NCI-H2196 treated with DMSO at 0.1 percent for 48 hours (cell line): ENCODE data around the gene HOXC4.
A peak's percentile ranks its signal among the peaks of the same experiment; 100 is the strongest.

Experiments used
- DNase-seq: peaks from one replicate; lab custom pipeline; 2025; ENCODE audit not compliant: unreplicated experiment; lab: John Stamatoyannopoulos, UW

HOXC4 gene

DNA sequence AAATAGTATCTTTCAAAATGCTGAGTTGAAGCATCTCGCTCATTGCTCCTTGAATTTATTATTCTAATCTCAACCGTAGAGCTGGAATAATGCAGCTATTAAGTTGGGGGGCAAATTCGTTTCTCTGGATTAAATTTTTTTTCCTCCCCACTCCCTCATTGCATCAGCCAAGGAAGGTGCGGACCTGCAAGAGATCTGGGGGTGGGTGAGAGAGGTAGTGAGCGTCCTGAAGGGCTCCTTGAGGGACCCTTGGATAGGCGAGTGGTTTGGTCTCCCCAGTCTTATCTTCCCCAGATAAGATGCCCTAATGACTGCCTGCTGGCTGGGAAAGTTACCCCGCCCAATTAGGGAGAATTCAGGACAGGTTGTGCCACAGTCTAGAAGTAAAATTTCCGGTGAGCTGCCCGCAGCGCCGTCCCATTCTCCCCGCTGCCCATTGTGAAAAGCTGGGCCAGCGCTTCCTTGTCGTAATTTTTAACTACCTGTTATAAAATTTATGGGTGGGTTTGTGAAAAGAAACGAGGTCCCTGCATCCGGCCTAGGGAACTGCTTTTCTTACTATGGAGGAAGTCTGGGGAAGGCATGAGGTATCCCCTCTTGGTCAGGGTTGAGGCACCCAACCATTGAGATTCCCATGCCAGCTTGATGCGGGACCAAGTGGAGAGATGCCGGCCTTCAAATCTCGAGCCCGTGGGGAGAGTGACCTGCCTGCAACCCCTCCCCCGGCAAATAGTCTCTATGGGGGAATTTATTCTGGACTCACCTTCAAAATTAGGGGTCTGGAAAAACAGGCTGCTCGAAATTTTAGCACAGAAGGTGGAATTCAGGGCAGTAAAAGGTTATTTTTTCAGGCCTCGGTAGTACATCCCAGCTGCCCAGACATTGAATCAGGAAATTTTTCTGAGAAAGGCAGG, 38.4 kb upstream of the HOXC4 start:
- no peak for DNase-seq

DNA sequence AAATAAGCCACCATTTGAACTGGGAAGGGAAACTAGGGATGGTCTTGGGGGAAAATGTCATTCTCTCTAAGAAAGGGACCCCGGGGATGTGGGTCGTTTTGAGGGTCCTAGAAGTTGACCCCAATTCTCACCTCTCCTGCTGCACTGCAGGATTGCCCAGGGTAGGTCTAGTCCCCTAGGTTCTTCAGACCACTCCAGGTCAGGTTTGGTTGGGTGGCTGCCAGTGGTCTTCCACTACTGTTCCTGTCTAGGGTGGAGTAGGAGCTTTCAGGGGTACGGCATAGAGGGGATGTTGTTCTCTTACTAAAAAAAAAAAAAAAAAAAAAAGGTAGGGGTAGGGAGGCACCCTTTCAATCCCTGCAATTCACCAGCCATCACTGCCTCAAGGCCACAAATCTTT, 37.6 kb upstream of the HOXC4 start:
- no peak for DNase-seq

DNA sequence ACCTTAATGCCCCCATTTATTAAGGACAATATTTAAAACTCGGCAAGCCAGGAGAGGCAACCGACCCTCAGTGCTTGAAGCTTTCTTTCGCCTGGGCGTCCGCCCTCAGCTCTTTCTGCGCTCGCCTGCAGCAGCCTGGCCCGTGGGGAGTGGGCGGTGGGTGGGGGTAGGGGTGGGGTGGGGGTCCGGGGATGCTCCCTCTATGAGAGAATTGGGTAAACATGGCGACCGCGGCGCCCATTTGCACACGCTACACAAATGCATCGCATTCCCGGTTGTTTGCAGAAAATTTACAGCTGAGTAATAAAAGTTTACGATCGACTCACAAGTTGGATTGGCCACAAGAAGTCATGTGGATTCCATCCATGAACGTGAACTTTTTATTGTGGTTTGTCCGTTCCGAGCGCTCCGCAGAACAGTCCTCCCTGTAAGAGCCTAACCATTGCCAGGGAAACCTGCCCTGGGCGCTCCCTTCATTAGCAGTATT, 37.1 kb upstream of the HOXC4 start:
- peak; percentile 39 for DNase-seq

DNA sequence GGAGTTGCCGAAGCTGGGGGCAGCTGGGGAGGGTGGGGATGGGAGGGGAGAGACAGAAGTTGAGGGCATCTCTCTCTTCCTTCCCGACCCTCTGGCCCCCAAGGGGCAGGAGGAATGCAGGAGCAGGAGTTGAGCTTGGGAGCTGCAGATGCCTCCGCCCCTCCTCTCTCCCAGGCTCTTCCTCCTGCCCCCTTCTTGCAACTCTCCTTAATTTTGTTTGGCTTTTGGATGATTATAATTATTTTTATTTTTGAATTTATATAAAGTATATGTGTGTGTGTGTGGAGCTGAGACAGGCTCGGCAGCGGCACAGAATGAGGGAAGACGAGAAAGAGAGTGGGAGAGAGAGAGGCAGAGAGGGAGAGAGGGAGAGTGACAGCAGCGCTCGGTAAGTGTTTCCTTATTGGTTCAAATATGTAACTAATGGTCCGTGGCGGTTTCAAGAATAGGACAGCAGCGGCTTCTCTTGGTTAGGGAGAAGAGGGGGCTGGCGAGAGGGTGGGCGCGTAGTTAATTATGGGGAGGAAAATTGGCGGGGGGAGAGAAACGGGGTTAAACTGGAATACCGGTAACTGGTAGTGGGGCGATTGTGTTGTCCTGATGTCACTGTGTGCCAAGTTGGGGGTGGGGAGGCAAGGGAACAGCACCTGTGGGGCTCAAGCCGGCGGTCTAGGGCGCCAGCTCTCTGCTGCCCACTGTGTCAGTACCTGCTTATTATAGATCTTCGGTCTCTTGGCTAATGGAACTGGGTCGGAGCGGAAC, 36.4 kb upstream of the HOXC4 start:
- DNase-seq: peak; percentile 81

DNA sequence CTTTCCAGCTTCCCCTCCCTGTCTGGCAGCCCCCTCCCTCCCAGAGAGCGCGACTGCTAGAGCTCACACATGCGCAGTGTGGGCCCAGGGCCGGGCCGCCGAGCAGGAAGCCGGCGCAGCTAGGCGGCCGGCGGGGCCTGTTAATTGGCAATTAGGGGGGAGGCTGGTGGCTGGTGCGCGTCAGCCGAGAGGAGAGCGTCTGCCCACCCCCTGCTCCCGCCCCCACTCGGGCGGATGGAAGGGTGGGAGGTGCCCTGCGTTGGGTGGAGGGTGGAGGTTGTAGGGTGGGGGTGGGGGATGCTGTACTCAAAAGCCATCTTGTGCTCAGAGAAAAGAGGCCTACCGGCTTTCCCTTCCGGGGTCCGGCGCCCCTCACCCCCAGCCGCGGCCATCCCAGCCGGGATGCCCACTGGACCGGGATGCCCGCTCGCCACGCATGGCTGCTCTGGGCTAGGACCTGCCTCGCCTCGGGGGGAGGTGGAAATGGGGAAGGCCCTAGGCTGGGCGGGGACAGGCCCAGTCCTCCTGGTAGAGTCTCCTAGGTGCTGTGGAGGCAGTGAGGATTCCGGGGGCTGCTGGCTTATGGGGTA, 35.7 kb upstream of the HOXC4 start:
- DNase-seq: peak; percentile 96

DNA sequence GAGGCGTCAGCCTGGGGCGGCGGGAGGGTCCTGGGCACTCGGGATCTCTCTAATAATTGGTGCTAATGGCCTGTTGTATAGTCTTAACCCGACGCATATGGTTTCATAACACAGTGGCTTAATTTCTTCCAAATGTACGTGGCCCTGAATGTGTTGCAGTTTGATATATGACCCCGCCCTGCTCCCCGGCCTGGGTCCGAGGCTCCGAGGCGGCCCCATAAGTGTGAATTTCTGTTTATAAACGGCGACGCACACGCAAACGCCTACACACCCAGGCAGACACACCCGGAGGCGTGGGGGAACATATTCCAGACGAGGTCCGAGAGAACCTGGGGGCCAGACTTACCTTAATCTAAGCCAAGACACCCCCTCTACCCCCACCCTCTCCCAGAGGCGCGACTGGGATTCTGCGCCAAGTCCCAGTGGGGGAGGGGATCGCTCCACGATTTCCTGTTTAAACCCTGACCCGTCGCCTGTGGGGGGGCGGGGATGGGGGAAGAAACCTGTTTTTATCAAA, 35.1 kb upstream of the HOXC4 start:
- DNase-seq: no peak

DNA sequence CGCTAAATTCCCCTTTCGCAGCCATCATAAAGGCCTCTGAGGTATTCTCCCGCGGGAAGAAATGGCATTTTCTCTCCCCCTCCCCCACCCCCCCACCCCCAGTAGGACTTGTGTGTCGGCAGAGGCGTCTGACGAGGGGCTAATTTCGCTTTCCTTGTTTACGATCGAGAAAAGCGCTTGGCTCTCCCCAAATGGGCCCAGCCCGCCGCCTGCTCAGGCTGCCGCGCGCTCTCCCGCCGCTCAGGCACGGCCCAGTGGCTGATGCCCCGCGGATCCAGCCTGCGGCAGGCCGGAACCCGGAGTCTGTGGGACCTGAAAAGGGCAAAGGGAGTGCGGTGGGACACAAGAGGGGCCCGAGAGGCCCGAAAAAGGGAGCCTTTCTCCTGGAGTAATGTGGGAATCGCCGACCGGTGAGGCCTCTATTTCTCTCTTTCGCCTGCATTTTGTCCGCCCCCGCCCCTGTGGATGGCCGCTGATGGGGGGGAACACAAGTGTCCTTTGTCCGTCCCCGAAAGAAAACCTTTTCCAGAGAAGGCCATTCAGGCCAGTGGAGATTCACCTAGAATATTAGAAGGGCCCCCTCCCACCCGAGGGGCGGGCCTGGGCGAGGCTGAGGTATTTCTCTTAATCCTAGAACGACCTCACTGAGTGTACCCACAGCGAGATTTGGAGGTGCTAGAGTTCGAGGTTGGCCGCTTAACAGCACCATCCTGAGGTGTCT, 34.4 kb upstream of the HOXC4 start:
- no peak for DNase-seq

DNA sequence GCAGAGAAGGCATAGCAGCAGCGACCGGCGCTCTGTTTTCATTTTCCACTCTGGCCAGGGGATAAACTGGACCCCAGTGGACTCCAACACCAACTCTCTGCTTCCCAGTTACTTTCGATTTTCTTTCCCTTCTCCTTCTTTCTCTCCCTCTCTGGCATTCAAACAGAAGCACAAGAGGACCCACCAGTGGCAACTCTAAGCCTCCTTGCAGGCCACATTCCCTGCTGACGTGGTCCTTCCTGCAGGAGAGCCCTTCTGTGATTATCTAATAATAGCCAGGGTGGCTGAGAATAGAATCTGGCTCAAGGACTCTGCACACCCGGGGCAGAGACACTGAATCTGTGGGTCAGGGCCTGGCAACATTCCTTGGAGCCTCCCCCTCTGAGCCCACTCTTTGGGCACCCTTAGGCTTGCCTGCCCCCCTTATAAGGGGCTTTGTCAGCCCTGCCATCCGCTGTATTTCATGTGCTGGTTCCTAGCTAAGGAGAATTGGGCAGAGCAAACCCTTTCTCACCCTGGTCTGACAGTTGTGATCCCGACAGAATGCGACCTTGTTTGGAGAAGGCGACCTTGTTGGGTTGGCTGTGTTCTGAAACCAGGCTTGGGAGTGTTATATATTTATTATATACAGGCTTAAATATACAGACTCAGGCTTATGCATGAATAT, 33.6 kb upstream of the HOXC4 start:
- no peak for DNase-seq

DNA sequence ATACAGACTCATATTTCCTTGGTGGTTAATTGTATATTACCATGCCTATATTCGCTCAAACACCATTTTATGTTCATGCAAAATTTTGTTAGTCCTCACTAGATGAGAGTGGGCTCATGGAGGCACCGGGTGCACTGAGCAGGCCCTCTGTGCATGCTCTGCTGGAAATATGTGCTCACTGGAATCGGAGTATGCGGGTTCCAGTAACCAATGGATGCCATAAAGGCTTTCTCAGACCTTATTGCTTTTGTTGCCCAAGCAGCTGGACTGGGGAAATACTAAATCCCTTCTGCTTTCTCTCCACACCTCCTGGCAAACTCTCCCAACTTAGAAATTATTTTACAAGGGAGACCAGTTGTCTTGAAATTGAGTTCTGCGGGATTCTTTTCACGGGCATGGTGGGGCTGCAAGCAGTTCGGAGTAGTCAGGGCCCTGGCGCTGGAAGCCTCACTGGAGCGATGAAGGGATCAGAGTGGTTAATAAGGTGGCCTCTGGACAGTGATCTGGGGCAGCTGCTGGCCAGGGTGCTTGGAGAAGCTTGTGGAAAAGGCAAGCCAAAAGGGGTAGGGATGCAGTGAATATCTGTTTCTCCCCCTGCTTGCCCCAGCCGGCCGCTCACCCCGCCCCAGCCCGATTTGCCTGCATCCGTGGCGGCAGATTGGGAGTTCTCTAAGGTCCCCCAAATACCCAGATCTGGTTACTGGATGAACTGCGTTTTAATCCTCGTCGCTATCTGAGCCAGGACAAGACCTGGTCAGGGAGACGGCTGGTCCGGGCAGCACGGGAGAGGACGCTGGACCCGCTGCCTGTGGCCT, 32.8 kb upstream of the HOXC4 start:
- DNase-seq: no peak

DNA sequence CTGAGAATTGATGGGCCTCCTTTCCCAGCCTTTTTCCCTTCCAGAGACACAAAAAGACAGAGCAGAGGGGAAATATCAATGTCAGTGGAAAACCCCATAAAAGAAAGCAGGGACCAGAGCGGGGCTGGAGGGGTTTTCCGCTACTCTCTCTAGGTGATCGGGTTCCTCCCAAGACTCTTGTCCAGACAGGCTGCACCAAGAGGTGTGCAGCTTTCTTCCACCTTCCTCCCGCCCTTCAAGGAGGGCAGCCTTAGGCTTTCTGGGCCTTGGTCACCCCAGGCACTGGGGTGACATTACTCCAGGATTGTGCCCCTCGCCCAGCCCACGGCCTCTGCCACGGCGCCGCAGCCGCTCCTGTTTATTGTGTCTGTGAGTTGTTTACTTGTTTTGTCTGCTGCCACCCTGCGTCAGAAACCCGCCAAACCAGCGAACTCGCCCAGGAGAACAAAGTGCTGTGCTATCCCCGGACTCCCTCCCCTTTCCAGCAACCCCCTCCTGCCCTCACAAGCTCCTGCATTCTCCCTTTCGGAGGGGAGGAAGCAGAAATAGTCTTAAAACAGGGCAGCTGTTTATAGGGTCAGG, 32.1 kb upstream of the HOXC4 start:
- DNase-seq: no peak

DNA sequence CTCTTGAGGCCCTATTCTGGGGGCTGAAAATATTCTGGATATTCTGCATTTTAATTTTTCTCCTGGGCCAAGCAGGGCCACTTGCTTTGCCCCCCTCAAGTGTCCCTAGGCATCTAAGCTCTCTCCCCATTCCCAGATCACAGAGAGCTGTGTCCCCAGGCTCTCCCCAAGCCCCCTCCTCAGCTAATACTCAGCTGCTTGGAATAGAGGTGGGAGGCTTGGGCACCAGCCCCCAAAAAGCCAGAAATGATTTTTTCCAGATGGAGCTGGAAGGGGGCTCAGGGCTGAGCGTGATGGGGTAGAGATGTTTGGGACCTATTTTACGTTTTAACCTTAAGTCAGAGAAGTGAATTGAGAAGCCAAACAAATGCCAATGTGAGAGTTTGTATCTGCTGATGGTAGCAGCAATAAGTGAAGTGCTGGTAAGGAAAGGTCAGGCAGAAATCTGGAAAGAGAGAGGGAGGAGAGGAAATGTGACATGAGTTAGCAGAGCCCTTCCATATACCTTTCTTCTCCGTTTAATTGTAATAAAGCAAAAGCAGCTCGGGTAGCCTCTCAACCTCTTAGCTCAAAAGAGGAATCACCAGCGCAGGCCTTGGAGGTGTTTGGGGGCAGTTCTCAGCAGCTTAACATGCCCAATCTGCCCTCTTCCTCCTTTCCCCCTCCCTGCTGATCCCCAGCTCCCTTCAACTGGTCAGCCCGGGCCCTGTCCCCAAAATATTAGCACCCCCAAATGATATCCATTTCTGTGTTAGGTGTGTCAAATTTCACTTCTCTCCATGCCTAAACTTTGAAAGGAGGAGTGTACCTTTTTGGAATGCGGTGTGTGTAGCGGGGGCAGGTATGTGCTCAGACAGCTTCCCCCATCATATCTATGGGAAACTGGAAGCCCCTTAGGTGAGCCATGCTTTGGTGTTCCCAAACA, 30.4 kb upstream of the HOXC4 start:
- no peak for DNase-seq

DNA sequence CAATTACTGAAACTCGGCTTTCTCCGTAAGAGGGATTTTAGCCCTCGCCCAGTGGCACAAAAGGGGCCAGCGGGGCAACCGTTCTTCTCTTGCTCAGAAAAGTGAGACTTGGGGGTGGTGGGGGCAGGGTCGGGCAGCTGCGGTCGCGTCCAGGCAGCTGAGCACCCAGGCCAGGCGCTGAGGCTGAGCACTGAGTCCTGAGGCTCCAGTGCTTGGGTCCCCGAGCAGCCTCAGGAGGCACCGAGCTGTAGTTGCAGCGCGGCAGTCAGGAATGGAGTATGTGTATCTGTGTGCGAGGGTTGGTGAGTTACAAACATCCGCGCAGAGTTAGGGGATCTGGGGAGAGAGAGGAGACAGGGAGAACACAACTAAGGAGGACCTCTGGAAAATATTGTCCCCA, 29.5 kb upstream of the HOXC4 start:
- no peak for DNase-seq

DNA sequence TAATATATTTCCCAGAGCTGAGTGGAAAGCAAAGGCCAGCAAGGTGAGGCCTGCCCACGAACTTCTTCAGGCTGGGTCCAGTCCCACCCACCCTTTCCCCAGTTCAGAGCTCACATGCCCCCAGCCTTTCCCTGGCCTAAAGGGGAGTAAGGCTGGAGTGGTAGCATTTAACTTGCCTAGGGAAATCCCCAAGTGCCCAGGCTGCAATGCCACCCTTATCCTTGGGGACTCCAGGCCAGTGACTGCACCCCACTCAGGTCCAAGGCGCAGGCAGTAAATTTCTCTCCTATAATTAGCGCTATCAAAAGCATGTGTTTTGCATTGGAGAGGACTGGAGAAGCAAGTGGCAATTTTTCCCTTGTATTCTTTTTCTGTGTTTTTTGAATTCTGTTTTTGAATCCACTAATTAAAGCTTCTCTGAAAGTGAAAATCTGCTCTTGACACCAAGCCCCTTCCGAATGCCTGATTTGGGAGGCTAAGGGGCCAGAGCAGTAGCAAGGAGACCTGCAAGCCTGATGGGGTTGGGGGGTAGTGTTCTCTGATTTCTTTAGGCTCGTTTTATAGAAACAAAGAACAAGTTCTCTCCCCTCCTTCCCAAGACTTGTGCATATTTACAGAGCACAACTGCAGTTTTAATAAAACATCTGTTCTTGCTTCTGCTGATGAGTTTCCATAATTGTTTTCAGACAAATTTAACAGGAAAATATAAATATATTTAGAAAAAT, 28.9 kb upstream of the HOXC4 start:
- no peak for DNase-seq

DNA sequence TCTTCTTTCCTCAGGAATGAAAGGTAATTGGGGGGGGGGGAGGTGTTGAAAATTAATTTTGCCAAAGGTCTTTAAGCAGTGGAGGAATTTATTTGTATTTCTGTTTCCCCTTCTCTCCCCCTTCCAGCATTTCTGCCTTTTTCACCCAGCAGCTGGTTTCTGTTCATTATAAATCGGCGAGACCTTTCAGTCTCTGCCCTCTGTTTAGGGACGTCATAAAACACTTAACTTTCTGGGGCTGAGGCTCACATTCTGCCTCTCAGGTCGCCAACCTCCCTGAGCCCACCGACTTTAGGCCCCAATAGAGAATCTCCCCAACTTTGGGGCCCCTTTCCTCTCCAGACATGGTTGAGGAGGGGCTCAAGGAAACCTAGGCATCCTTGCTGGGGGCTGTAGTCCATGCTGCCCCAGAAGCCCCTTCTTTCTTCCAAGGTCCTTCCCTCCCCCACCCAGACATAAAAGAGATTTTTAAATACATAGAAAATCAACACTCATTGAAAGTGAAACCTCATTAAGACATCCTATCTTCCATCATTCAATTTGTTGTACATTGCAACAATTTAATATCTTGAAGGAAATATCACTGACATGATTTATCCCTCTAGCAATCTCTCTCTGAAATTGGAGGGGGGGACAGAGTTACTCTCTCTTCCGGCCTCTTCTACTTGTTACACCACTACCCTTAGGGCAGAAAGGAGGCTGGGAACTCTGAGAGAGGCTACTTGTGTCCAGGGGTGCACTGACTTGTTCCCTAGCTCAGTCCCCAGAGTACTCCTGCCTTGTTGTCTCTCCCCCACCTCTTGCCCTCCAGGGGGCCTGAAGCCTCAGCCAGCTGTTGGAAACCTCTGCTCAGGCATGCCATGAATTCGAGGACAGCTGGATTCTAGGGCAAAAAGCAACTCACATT, 27.9 kb upstream of the HOXC4 start:
- DNase-seq: no peak

DNA sequence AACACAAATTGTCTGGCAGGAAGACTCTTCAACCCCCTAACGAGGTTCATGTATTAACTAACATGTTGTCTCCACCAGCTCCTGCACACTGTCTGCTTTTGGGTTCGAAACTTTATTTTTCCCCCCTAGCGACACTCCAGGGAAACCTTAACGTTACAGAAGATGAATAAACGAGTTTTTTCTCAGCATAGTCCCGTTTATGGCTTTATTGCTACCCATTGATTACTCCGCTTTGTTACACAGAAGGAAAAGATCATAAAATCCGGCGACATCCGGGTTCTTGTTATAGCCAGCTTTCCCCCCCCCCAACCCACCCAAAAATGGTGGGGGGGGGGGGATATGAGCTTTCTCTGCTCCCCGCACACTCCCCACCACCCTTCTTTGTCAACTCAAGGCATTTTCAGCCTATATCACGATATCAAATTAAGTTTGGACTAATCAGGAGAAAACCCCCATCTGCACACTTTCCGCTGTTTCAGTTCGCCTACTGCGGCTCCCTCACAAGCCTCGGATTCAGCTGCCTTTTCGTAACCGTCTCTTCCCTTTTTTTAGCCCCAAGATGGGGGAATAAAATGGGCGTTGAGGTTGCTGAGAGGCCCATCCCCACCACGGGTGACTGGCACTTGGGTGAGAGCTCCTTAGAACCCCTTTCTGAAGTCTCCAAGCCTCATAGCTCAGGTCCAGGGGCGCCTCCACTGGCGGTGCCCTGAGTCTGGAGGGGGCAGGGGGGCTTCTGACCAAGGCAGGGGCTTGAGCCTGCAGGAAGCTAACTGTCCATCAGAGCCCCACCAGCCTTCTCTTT, 26.8 kb upstream of the HOXC4 start:
- DNase-seq: no peak

DNA sequence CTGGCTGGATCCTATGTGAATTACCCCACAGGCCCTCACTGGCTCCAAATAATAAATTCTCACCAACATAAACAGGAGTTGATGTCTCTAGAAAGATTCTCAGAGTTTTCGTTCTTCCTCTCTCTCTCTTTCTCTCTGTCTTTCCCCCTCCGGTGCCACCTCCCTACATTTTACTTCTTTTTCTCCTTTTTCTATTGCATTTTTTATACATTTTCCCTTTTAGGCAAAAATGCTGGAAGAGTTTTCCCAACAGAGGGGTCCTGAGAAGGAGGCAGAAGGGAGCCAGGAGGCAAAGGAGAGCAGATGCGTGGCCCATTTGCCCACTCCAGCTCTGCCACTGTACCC, 26.2 kb upstream of the HOXC4 start:
- no peak for DNase-seq
